Cardiac muscle cell (in vitro differentiated cells and primary cell): ENCODE data around the gene RALGPS2. TPM values are rescaled to one million over a fixed set of nuclear protein-coding genes. Genes with fewer than 3 reads are reported as not detected.
"Not testable (repeated sequence)": the region's sequence is repeated elsewhere in the genome, so short reads cannot be mapped to it uniquely, and the experiment has no call there.

ENCODE experiments used
- DNase-seq, 2 donors: peaks; one replicate each; pipeline versions ENCODE4 v3.0.0 to v3.0.0-alpha.2; 2010 to 2017; ENCODE audit warnings: low read depth in 1 of 2, low spot score in 1 of 2
- H3K27ac ChIP-seq: fragments of 200-600 bp; sonication (generic); 2 replicates; pipeline ENCODE4 v1.5.1; 2016
- H3K27me3 ChIP-seq: fragments of 200-600 bp; sonication (generic); 2 replicates; pipeline ENCODE4 v1.6.0; 2016; ENCODE audit warnings: control low read depth
- H3K36me3 ChIP-seq: fragments of 200-600 bp; sonication (generic); 2 replicates; pipeline ENCODE4 v1.5.1; 2016; ENCODE audit warnings: control low read depth
- H3K4me1 ChIP-seq: fragments of 200-600 bp; sonication (generic); 2 replicates; pipeline ENCODE4 v1.8.1; 2017; ENCODE audit warnings: low read depth, mild to moderate bottlenecking, mixed run types
- H3K4me3 ChIP-seq: fragments of 200-600 bp; sonication (generic); 2 replicates; pipeline ENCODE4 v1.5.1; 2016; ENCODE audit warnings: mild to moderate bottlenecking
- H3K9me3 ChIP-seq: fragments of 200-600 bp; sonication (generic); 2 replicates; pipeline ENCODE4 v1.5.1; 2017; ENCODE audit warnings: low read depth, mild to moderate bottlenecking, control low read depth
- polyA plus RNA-seq: library from polyadenylated mRNA; unstranded; fragments of >200 nt; fragmentation: Nextera tagmentation; extraction: Ambion mirVana; gene quantifications from 2 replicates; pipeline ENCODE4 v1.2.1, GENCODE V29; 2016
- total RNA-seq: library from RNA; depleted of rRNA; stranded (reverse); fragments of >200 nt; gene quantifications from 2 replicates; pipeline ENCODE4 v1.2.3, GENCODE V29; 2016
- TF ChIP-seq, protein P1 (sequence below): IDR thresholded peaks from 2 replicates; pipeline ENCODE4 v1.5.1; 2012; ENCODE audit warnings: low read depth, mild to moderate bottlenecking, low read length

RALGPS2 gene
- total and polyA plus RNA-seq, 2 experiments from 2014 or later, result 10.3 to 27.3 TPM

GRCh38 chr1:178945763-178946266 is 220.8 kb downstream of the RALGPS2 start:
- H3K4me3 ChIP-seq, result no peak overlapping the region
- H3K9me3 ChIP-seq, result no peaks in the 10 kb centered on the region
- TF ChIP-seq, protein P1, sequence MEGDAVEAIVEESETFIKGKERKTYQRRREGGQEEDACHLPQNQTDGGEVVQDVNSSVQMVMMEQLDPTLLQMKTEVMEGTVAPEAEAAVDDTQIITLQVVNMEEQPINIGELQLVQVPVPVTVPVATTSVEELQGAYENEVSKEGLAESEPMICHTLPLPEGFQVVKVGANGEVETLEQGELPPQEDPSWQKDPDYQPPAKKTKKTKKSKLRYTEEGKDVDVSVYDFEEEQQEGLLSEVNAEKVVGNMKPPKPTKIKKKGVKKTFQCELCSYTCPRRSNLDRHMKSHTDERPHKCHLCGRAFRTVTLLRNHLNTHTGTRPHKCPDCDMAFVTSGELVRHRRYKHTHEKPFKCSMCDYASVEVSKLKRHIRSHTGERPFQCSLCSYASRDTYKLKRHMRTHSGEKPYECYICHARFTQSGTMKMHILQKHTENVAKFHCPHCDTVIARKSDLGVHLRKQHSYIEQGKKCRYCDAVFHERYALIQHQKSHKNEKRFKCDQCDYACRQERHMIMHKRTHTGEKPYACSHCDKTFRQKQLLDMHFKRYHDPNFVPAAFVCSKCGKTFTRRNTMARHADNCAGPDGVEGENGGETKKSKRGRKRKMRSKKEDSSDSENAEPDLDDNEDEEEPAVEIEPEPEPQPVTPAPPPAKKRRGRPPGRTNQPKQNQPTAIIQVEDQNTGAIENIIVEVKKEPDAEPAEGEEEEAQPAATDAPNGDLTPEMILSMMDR, result no peak
- no peaks in the 10 kb centered on the region for H3K27me3 ChIP-seq
- no peak for DNase-seq
- H3K4me1 ChIP-seq, result no peaks in the 10 kb centered on the region
- no peaks in the 10 kb centered on the region for H3K36me3 ChIP-seq
- H3K27ac ChIP-seq, result no peak overlapping the region

- no peaks in the 10 kb centered on the region for H3K4me1 ChIP-seq
- no peak overlapping the region for H3K27ac ChIP-seq
- no peaks in the 10 kb centered on the region for H3K27me3 ChIP-seq
- TF ChIP-seq, protein P1, result no peak
- H3K4me3 ChIP-seq, result no peak overlapping the region
- no peak for DNase-seq
- H3K36me3 ChIP-seq, result no peaks in the 10 kb centered on the region
- no peaks in the 10 kb centered on the region for H3K9me3 ChIP-seq
These were observed 221.4 kb downstream of the RALGPS2 start for GRCh38 chr1:178946416-178946815.

- no peaks in the 10 kb centered on the region for H3K9me3 ChIP-seq
- TF ChIP-seq, protein P1, result no peak
- no peaks in the 10 kb centered on the region for H3K27me3 ChIP-seq
These were observed 222.0 kb downstream of the RALGPS2 start for GRCh38 chr1:178946855-178947676.

DNA sequence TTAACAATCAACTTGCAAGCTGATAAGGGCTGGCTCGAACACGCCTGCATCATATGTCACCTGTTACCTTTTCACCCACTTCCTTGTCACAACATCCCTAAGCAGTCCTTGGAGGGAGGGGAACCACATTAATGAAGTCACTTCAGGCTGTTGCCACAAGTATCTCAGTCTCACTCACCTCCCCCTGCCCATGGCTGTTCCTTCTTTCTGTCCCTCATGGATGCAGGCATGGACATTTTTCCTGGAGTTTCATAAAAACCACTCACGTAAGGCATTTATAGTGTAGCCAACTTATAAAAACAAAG is 222.6 kb downstream of the RALGPS2 start:
- Histone ChIP-seq H3K27me3 (no peaks in the 10 kb centered on the region), H3K9me3 (no peaks in the 10 kb centered on the region), H3K36me3 (no peaks in the 10 kb centered on the region), H3K4me1 (no peaks in the 10 kb centered on the region), H3K27ac (no peak overlapping the region), H3K4me3 (no peak overlapping the region)
- TF ChIP-seq, protein P1, result no peak
- no peak for DNase-seq

More at GRCh38 chr1:178946855-178947676, 222.0 kb downstream of the RALGPS2 start:
- DNase-seq, result no peak
- H3K4me3 ChIP-seq, result no peak overlapping the region
- no peak overlapping the region for H3K27ac ChIP-seq
- no peaks in the 10 kb centered on the region for H3K4me1 ChIP-seq
- H3K36me3 ChIP-seq, result no peaks in the 10 kb centered on the region

- no peak for DNase-seq
- Histone ChIP-seq H3K4me3 (no peak overlapping the region), H3K4me1 (no peaks in the 10 kb centered on the region), H3K27ac (no peak overlapping the region), H3K27me3 (no peaks in the 10 kb centered on the region), H3K9me3 (no peaks in the 10 kb centered on the region), H3K36me3 (no peaks in the 10 kb centered on the region)
- TF ChIP-seq, protein P1, result no peak
These were observed 223.6 kb downstream of the RALGPS2 start for GRCh38 chr1:178948676-178949075.

DNA sequence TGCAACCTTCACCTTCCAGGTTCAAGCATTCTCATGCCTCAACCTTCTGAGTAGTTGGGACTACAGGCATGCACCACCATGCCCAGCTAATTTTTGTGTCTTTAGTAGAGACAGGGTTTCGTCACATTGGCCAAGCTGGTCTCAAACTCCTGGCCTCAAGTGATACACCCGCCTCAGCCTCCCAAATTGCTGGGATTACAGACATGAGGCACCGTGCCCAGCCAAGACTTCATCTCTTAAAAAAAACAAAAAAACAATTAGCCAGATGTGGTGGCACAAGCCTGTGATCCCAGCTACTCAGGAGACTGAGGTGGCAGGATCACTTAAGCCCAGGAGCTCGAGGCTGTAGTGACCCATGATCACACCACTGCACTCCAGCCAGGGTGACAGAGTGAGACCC is 224.8 kb downstream of the RALGPS2 start:
- not testable (repeated sequence) for H3K36me3 ChIP-seq, DNase-seq, H3K4me1 ChIP-seq, H3K27ac ChIP-seq, H3K9me3 ChIP-seq, H3K27me3 ChIP-seq, H3K4me3 ChIP-seq
